ENCODE measurements around the gene LZTR1. TPM values are rescaled to one million over a fixed set of nuclear protein-coding genes. Genes with fewer than 3 reads are reported as not detected.

Gene LZTR1
- total and polyA plus RNA-seq, 2 experiments from 2014 or later = 9.2 to 39.9 TPM

DNA sequence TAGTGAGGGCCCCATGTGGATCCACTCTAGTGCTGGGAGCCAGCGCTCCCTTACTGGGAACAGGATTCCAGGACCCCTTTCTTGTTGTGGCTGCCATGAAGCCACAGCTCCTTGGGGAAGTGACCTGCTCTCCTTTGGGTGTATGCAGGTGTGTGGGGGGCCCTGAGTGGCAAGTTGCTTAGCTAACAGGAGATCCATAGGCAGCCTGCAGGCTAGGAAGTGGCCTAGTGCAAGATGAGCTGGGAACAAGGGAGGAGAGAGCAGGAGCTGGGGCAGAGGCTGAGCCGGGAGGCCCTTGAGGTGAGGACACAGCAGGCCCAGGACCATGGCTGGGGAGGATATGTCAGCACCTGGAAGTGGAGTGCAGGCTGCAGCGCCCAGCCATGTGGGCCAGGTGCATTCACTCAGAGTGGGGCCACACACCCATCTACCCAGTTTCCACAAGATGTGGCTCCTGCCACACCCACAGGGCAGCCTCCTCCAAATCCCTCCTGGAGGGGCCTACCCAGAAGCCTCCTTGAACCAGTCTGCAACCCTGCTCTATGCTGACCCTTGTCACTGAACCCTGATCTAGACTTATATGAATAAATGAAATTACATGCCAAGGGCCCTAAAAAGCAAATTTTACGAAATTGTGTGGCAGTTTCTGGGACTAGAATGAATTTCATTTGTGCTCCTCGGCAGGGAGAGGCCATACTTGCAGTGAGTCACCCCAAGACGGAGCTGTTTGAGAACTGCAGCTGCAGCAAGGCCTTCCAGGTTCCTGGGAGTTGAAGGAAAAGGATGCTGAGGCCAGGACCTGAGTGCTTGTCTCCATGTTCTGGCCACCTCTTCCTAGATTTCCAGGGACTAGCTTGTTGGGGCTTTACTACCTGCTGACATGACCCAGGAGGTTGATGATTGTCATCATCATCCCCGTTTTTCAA is 16.6 kb downstream of the LZTR1 start:
- Histone ChIP-seq H3K27ac (ENCODE audit: low read depth) (no peak overlapping the region), H3K4me1 (ENCODE audit: insufficient read depth) (peaks cover 9% of the 10 kb centered on the region), H4K20me1 (replicated peaks; ENCODE audit: insufficient read depth) (no peaks in the 10 kb centered on the region), H3K36me3 (ENCODE audit: insufficient read depth) (no peaks in the 10 kb centered on the region), H3K4me3 (no peak overlapping the region), H3F3A (replicated peaks; ENCODE audit: low read depth) (peaks cover 10% of the 10 kb centered on the region; the same call in 1 of the 2 replicates), H3K27me3 (ENCODE audit: insufficient read depth) (no peaks in the 10 kb centered on the region), H3K79me2 (replicated peaks; ENCODE audit: insufficient read depth) (0 out of 2 replicates have a peak, but pooled peaks cover 4% of the 10 kb centered on the region), H3K9me2 (ENCODE audit: insufficient read depth) (no peaks in the 10 kb centered on the region), H3K4me2 (no peak overlapping the region), H2AFZ (no peak overlapping the region)
- Mint-ChIP-seq H3K4me1 (peaks cover 8% of the 10 kb centered on the region; the same call in 2 of the 3 replicates), H3K27me3 (ENCODE audit: insufficient read depth, low read depth, poor library complexity) (peaks cover 14% of the 10 kb centered on the region), H3K36me3 (ENCODE audit: low read depth) (peaks cover 22% of the 10 kb centered on the region; the same call in 1 of the 3 replicates), H3K9me3 (no peaks in the 10 kb centered on the region), H3K27ac (no peak overlapping the region), H3K4me3 (no peak overlapping the region)
- TF ChIP-seq POLR2AphosphoS5 (IDR thresholded peaks at IDR 0.05; ENCODE audit: low read depth) = peak; percentile 10; the same call in 1 of the 2 replicates
- TF ChIP-seq, protein P1, sequence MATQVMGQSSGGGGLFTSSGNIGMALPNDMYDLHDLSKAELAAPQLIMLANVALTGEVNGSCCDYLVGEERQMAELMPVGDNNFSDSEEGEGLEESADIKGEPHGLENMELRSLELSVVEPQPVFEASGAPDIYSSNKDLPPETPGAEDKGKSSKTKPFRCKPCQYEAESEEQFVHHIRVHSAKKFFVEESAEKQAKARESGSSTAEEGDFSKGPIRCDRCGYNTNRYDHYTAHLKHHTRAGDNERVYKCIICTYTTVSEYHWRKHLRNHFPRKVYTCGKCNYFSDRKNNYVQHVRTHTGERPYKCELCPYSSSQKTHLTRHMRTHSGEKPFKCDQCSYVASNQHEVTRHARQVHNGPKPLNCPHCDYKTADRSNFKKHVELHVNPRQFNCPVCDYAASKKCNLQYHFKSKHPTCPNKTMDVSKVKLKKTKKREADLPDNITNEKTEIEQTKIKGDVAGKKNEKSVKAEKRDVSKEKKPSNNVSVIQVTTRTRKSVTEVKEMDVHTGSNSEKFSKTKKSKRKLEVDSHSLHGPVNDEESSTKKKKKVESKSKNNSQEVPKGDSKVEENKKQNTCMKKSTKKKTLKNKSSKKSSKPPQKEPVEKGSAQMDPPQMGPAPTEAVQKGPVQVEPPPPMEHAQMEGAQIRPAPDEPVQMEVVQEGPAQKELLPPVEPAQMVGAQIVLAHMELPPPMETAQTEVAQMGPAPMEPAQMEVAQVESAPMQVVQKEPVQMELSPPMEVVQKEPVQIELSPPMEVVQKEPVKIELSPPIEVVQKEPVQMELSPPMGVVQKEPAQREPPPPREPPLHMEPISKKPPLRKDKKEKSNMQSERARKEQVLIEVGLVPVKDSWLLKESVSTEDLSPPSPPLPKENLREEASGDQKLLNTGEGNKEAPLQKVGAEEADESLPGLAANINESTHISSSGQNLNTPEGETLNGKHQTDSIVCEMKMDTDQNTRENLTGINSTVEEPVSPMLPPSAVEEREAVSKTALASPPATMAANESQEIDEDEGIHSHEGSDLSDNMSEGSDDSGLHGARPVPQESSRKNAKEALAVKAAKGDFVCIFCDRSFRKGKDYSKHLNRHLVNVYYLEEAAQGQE (IDR thresholded peaks at IDR 0.05; ENCODE audit: unreplicated experiment) = no peak
- no peak for DNase-seq (ENCODE audit: low spot score)
- no peak for ATAC-seq

DNA sequence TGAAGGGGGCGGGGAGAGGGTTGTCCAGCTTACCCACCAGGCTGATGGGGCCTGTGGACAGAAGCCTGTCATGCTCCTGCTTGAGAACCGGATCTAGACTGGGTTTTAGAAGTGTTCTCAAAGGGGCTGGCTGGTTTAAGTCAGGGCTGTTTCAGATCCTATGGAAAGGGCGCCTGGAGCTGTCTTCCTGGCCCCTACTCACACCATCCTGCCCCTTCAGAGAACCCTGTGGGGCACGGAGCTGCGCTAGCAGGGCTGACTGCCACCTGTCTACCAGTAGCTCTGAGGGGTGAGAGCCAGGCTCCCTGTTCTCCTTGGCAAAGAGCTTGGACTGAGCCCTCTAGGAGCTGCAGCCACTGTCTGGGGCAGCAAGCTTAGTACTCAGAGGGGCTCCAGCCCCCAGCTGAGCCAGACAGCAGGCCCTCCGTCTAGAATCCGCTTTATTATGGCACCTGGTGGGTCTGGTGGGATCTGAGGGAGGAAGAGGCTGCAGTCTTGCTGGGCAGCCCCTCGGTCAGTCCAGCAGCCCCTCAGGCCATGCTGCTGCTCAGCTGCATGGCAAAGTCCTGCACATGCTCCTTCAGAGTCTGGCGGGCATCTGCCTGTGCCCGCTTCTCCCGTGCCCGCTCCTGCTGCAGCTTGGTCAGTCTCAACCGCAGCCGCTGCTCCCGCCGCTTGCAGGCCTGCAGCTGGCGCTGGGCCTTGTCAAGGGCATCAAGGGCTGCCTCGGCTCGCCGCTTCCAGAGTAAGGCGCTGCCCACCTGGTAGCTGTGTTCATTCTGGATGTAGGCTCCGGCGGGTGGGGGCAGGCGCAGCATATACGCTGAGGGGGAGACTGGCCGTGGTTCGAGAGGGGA is 17.5 kb downstream of the LZTR1 start:
- no peaks in the 10 kb centered on the region for H3K9me3 Mint-ChIP-seq
- H3K27ac ChIP-seq (ENCODE audit: low read depth) = no peak overlapping the region
- H3K4me3 ChIP-seq = no peak overlapping the region
- H3K27me3 Mint-ChIP-seq (ENCODE audit: insufficient read depth, low read depth, poor library complexity) = peaks cover 14% of the 10 kb centered on the region
- ATAC-seq (no peak), DNase-seq (ENCODE audit: low spot score) (no peak)
- H3K4me2 ChIP-seq = no peak overlapping the region
- peaks cover 22% of the 10 kb centered on the region; the same call in 1 of the 3 replicates for H3K36me3 Mint-ChIP-seq (ENCODE audit: low read depth)
- H3K4me3 Mint-ChIP-seq = peak overlapping the region; percentile 91; the same call in 1 of the 3 replicates
- H3F3A ChIP-seq (replicated peaks; ENCODE audit: low read depth) = peaks cover 10% of the 10 kb centered on the region; the same call in 1 of the 2 replicates
- H3K9me2 ChIP-seq (ENCODE audit: insufficient read depth) = no peaks in the 10 kb centered on the region
- H4K20me1 ChIP-seq (replicated peaks; ENCODE audit: insufficient read depth) = no peaks in the 10 kb centered on the region
- no peaks in the 10 kb centered on the region for H3K36me3 ChIP-seq (ENCODE audit: insufficient read depth)
- no peaks in the 10 kb centered on the region for H3K27me3 ChIP-seq (ENCODE audit: insufficient read depth)
- peaks cover 8% of the 10 kb centered on the region; the same call in 2 of the 3 replicates for H3K4me1 Mint-ChIP-seq
- H3K79me2 ChIP-seq (replicated peaks; ENCODE audit: insufficient read depth) = 0 out of 2 replicates have a peak, but pooled peaks cover 4% of the 10 kb centered on the region
- peaks cover 9% of the 10 kb centered on the region for H3K4me1 ChIP-seq (ENCODE audit: insufficient read depth)
- no peak overlapping the region for H2AFZ ChIP-seq
- H3K27ac Mint-ChIP-seq = no peak overlapping the region
- TF ChIP-seq CREB1 (CRISPR knock-in tag; IDR thresholded peaks at IDR 0.05; ENCODE audit: low read depth) (no peak), JUNB (IDR thresholded peaks at IDR 0.05; ENCODE audit: unreplicated experiment) (no peak), NANOG (IDR thresholded peaks at IDR 0.05; ENCODE audit: borderline replicate concordance) (no peak), STAT1 (IDR thresholded peaks at IDR 0.05; ENCODE audit: unreplicated experiment) (no peak), ZNF114 (CRISPR knock-in tag; IDR thresholded peaks at IDR 0.05) (no peak)
- TF ChIP-seq, protein P2, sequence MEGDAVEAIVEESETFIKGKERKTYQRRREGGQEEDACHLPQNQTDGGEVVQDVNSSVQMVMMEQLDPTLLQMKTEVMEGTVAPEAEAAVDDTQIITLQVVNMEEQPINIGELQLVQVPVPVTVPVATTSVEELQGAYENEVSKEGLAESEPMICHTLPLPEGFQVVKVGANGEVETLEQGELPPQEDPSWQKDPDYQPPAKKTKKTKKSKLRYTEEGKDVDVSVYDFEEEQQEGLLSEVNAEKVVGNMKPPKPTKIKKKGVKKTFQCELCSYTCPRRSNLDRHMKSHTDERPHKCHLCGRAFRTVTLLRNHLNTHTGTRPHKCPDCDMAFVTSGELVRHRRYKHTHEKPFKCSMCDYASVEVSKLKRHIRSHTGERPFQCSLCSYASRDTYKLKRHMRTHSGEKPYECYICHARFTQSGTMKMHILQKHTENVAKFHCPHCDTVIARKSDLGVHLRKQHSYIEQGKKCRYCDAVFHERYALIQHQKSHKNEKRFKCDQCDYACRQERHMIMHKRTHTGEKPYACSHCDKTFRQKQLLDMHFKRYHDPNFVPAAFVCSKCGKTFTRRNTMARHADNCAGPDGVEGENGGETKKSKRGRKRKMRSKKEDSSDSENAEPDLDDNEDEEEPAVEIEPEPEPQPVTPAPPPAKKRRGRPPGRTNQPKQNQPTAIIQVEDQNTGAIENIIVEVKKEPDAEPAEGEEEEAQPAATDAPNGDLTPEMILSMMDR (conservative IDR thresholded peaks at IDR 0.05; ENCODE audit: low read depth in 2 of 2) = no peak
